ENCODE measurements around the gene FREM3.

DNA sequence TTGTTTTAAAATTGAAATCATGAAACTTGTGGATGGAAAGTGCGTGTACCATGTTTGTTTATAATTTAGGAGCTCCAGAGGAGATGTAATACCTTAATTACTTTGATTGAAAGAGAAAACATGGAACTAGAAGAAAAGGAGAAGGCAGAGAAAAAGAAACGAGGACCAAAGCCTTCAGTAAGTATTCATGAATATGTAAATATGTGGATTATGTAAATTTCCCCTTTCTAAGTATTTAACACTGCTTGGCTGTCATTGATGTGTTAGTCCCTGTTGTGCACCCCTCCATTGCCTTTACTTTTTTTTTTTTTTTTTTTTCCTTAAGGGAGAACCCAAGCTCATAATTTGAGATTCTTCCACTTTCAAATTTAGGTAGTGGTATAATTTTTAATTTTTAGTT lies 150.5 kb downstream of the FREM3 start:
- TF ChIP-seq, protein P1, sequence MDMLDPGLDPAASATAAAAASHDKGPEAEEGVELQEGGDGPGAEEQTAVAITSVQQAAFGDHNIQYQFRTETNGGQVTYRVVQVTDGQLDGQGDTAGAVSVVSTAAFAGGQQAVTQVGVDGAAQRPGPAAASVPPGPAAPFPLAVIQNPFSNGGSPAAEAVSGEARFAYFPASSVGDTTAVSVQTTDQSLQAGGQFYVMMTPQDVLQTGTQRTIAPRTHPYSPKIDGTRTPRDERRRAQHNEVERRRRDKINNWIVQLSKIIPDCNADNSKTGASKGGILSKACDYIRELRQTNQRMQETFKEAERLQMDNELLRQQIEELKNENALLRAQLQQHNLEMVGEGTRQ (CRISPR knock-in tag; IDR thresholded peaks at IDR 0.05), result no peak
- no peak for TF ChIP-seq KAT7 (CRISPR knock-in tag; IDR thresholded peaks at IDR 0.05; ENCODE audit: borderline replicate concordance)
- TF ChIP-seq CREM (CRISPR knock-in tag; IDR thresholded peaks at IDR 0.05), result no peak
- TF ChIP-seq, protein P2, sequence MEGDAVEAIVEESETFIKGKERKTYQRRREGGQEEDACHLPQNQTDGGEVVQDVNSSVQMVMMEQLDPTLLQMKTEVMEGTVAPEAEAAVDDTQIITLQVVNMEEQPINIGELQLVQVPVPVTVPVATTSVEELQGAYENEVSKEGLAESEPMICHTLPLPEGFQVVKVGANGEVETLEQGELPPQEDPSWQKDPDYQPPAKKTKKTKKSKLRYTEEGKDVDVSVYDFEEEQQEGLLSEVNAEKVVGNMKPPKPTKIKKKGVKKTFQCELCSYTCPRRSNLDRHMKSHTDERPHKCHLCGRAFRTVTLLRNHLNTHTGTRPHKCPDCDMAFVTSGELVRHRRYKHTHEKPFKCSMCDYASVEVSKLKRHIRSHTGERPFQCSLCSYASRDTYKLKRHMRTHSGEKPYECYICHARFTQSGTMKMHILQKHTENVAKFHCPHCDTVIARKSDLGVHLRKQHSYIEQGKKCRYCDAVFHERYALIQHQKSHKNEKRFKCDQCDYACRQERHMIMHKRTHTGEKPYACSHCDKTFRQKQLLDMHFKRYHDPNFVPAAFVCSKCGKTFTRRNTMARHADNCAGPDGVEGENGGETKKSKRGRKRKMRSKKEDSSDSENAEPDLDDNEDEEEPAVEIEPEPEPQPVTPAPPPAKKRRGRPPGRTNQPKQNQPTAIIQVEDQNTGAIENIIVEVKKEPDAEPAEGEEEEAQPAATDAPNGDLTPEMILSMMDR (IDR thresholded peaks at IDR 0.05), result no peak
- TF ChIP-seq, protein P3, sequence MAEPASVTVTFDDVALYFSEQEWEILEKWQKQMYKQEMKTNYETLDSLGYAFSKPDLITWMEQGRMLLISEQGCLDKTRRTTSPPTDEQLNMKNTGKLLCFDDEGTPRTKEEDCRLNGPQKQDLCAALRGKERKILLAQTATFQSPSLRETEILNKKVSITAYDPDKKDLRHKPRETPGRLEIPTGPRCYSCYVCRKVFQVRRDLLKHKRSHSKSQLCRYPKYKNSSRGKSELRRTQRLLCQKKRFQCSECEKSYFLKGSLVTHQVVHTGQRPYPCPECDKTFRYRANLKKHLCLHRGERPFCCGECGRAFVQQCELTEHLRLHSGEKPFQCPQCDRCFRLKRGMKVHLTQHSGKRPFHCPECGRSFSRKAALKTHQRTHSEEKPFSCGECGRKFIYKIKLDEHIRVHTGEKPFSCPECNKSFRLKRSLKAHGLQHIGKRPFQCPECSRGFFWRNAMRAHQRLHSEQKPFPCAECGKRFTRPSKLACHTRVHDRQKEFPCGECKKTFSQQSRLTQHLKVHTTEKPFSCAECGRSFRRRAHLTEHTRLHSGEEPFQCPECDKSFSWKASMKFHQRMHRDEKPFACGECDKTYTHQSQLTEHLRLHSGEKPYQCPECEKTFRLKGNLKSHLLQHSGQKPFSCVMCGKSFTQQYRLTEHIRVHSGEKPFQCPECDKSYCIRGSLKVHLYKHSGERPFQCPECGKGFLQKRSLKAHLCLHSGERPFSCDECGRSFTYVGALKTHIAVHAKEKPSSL (CRISPR knock-in tag; conservative IDR thresholded peaks at IDR 0.05), result no peak
- TF ChIP-seq ZNF121 (CRISPR knock-in tag; IDR thresholded peaks at IDR 0.05), result no peak
- no peak for TF ChIP-seq IRF2 (CRISPR knock-in tag; IDR thresholded peaks at IDR 0.05; ENCODE audit: borderline replicate concordance, low read depth)
- TF ChIP-seq, protein P4, sequence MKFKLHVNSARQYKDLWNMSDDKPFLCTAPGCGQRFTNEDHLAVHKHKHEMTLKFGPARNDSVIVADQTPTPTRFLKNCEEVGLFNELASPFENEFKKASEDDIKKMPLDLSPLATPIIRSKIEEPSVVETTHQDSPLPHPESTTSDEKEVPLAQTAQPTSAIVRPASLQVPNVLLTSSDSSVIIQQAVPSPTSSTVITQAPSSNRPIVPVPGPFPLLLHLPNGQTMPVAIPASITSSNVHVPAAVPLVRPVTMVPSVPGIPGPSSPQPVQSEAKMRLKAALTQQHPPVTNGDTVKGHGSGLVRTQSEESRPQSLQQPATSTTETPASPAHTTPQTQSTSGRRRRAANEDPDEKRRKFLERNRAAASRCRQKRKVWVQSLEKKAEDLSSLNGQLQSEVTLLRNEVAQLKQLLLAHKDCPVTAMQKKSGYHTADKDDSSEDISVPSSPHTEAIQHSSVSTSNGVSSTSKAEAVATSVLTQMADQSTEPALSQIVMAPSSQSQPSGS (CRISPR knock-in tag; IDR thresholded peaks at IDR 0.05; ENCODE audit: borderline replicate concordance, low read depth), result no peak
- TF ChIP-seq ZNF263 (CRISPR knock-in tag; IDR thresholded peaks at IDR 0.05; ENCODE audit: low read depth), result no peak
- TF ChIP-seq, protein P5, sequence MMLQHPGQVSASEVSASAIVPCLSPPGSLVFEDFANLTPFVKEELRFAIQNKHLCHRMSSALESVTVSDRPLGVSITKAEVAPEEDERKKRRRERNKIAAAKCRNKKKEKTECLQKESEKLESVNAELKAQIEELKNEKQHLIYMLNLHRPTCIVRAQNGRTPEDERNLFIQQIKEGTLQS (CRISPR knock-in tag; conservative IDR thresholded peaks at IDR 0.05), result no peak
- TF ChIP-seq NR1H2 (CRISPR knock-in tag; IDR thresholded peaks at IDR 0.05), result no peak
- TF ChIP-seq RELA (CRISPR knock-in tag; IDR thresholded peaks at IDR 0.05; ENCODE audit: borderline replicate concordance), result no peak
- TF ChIP-seq, protein P6, sequence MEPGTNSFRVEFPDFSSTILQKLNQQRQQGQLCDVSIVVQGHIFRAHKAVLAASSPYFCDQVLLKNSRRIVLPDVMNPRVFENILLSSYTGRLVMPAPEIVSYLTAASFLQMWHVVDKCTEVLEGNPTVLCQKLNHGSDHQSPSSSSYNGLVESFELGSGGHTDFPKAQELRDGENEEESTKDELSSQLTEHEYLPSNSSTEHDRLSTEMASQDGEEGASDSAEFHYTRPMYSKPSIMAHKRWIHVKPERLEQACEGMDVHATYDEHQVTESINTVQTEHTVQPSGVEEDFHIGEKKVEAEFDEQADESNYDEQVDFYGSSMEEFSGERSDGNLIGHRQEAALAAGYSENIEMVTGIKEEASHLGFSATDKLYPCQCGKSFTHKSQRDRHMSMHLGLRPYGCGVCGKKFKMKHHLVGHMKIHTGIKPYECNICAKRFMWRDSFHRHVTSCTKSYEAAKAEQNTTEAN (CRISPR knock-in tag; IDR thresholded peaks at IDR 0.05), result no peak
- TF ChIP-seq SMAD4 (CRISPR knock-in tag; IDR thresholded peaks at IDR 0.05), result no peak
